Spleen (tissue), 11 donors: ENCODE measurements around the gene CCDC39. TPM values are rescaled to one million over a fixed set of nuclear protein-coding genes. Genes with fewer than 3 reads are reported as not detected.
"Not testable (repeated sequence)": the region's sequence is repeated elsewhere in the genome, so short reads cannot be mapped to it uniquely, and the experiment has no call there.

Experiments
- DNase-seq: peaks from one replicate; pipeline ENCODE4 v3.0.0-alpha.2; 2020
- H3K27ac ChIP-seq, 8 donors: fragments of 200-600 bp; sonication (generic) in 7 of 8; 1 replicate in 4 of 8; 2 replicates in 4 of 8; pipeline versions ENCODE4 v1.5.0 to v1.8.0; 2016 to 2021; ENCODE audit warnings: inconsistent platforms in 4 of 8, mild to moderate bottlenecking in 4 of 8, moderate library complexity in 1 of 8
- H3K27me3 ChIP-seq, 7 donors: fragments of 200-600 bp; sonication (generic) in 6 of 7; replicated peaks in 1 of 7; 1 replicate in 4 of 7; 2 replicates in 3 of 7; pipeline versions ENCODE4 v1.5.0 to v1.8.0; 2016 to 2021; ENCODE audit warnings: inconsistent platforms in 3 of 7, mild to moderate bottlenecking in 1 of 7
- H3K36me3 ChIP-seq, 6 donors: fragments of 200-600 bp; sonication (generic) in 5 of 6; 1 replicate in 4 of 6; 2 replicates in 2 of 6; pipeline versions ENCODE4 v1.5.0 to v1.8.0; 2016 to 2021; ENCODE audit warnings: inconsistent platforms in 2 of 6
- H3K4me1 ChIP-seq, 6 donors: fragments of 200-600 bp; sonication (generic) in 5 of 6; 1 replicate in 3 of 6; 2 replicates in 3 of 6; pipeline versions ENCODE4 v1.5.0 to v1.8.0; 2016 to 2021; ENCODE audit warnings: inconsistent platforms in 3 of 6
- H3K4me3 ChIP-seq, 8 donors: fragments of 200-600 bp; sonication (generic) in 7 of 8; 1 replicate in 4 of 8; 2 replicates in 4 of 8; pipeline versions ENCODE4 v1.5.0 to v1.8.0; 2016 to 2021; ENCODE audit warnings: inconsistent platforms in 4 of 8, mild to moderate bottlenecking in 4 of 8, moderate library complexity in 2 of 8
- H3K9me3 ChIP-seq, 8 donors: fragments of 200-600 bp; sonication (generic) in 7 of 8; 1 replicate in 4 of 8; 2 replicates in 4 of 8; pipeline versions ENCODE4 v1.5.0 to v1.8.0; 2016 to 2021; ENCODE audit warnings: inconsistent platforms in 4 of 8
- POLR2A ChIP-seq, 3 donors: fragments of 450-650 bp; IDR thresholded peaks; one replicate each; pipeline ENCODE4 v1.5.1; 2017; ENCODE audit warnings: antibody characterized with exemption in 3 of 3, mild to moderate bottlenecking in 1 of 3
- POLR2AphosphoS5 ChIP-seq, 3 donors: sonication (generic); formaldehyde crosslinking; IDR thresholded peaks; one replicate each; pipeline ENCODE4 v1.5.1; 2017; ENCODE audit warnings: antibody characterized with exemption in 3 of 3
- WGBS, 5 donors: extraction: QIAGEN DNeasy Blood & Tissue Kit in 3 of 5; methylation state at CpG; one replicate each; pipeline versions ENCODE4 v1.1.5 to v1.1.7; 2013 to 2018; 5-methylcytosine and 5-hydroxymethylcytosine counted together
- intact Hi-C: fragments of 100-400 bp; cut with DNase I; formaldehyde crosslinking; loops from one replicate; pipeline ENCODE4 v1.15.0; 2023; ENCODE audit warnings: low total_unique reads
- polyA plus RNA-seq, 3 donors: library from polyadenylated mRNA; stranded (reverse); fragments of 200-250 nt; gene quantifications; one replicate each; pipeline ENCODE4 v1.2.1, GENCODE V29; 2013
- total RNA-seq, 7 donors: library from RNA; depleted of rRNA in 3 of 7; stranded (reverse); fragments of >200 nt in 3 of 7; fragmentation: NEBNext Ultra II Directional in 4 of 7; extraction: Animal tissue kit (Norgen Biotek cat#: 25700) in 4 of 7; gene quantifications; one replicate each; pipeline versions ENCODE4 v1.1.0 to v1.2.1, GENCODE V29; 2016 to 2021
- TF ChIP-seq, protein P1 (sequence below), 11 experiments: fragments of 200-600 bp in 7 of 11; fragments of 450-650 bp in 4 of 11; sonication (generic) in 4 of 11; IDR thresholded peaks in 8 of 11; conservative IDR thresholded peaks in 3 of 11; 1 replicate in 7 of 11; 2 replicates in 4 of 11; pipeline versions ENCODE4 v1.4.0 to v1.8.0; 2016 to 2021; ENCODE audit warnings: antibody characterized with exemption in 11 of 11, inconsistent platforms in 4 of 11, mild to moderate bottlenecking in 1 of 11
- donor health status: healthy with polysubstance abuse.
- donor health status: DM: no; HTN: no; CAD: no; lungs with moderate emphysema.
- donor health status: DM: no; HTN: no; CAD: no.
- donor health status: Bipolar disorder and iron deficiency.
- donor health status: healthy.
- donor health status: DM: no; HTN: no; CAD: no.
- donor health status: DM: yes; HTN: yes; CAD: no.

The CCDC39 gene
- total and polyA plus RNA-seq, 10 donors, result 0.11 to 0.34 (median 0.13) TPM; not detected in 7

DNA sequence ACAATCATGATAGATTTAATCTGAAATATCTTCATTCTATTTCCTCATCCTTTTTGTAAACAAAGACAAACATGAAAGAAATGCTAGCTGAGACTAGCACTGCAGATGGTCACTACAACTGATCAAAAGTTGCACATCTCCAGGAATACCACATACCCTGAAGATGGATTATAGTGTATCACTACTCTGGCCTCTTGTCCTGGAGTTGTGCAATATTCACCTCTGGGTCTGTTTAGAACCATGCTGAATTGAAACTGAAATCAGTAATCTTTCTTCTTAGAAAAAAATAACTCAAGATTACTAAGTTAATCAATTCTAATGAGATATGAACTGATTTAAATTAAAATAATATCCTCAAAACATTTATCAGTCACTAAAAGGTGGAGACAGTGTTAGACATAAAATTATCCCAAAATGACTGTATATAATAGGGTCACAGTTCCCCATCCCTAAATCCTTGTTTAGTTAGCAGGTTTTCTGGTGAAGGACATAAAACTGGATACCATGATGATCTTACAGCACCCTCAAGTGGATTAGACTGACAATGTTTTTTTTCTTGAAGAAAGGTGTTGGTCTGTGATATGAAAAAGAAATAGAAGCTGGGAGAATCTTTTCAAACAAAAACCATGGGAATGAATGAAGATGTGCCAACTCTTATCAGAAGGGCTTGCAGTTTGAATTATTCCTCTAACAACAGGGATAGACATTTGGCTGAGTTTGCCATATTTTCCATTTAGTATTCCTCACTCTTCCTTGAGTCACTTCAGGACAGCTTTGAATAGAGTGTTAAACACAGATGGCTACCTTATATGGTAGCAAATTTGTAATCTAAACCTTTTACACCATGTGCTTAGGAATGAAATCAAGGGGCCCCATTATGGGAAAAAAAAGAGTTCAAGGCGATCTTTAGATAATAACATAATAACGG, 84.4 kb downstream of the CCDC39 start:
- H3K4me3 ChIP-seq, result no peak overlapping the region
- H3K27ac ChIP-seq, result no peak overlapping the region
- no peaks in the 10 kb centered on the region for H3K4me1 ChIP-seq
- H3K27me3 ChIP-seq, result peaks cover 0 to 39% (median 4%) of the 10 kb centered on the region in 7 donors
- DNase-seq, result no peak
- 77 to 91% (median 84%) methylated on average over 2 of the region's 2 CpGs for WGBS, 5 donors
- intact Hi-C loops, result no loop called here
- no peaks in the 10 kb centered on the region for H3K9me3 ChIP-seq
- no peak for TF ChIP-seq POLR2A (IDR thresholded peaks at IDR 0.05)
- TF ChIP-seq POLR2AphosphoS5 (IDR thresholded peaks at IDR 0.05), result no peak
- TF ChIP-seq, protein P1, sequence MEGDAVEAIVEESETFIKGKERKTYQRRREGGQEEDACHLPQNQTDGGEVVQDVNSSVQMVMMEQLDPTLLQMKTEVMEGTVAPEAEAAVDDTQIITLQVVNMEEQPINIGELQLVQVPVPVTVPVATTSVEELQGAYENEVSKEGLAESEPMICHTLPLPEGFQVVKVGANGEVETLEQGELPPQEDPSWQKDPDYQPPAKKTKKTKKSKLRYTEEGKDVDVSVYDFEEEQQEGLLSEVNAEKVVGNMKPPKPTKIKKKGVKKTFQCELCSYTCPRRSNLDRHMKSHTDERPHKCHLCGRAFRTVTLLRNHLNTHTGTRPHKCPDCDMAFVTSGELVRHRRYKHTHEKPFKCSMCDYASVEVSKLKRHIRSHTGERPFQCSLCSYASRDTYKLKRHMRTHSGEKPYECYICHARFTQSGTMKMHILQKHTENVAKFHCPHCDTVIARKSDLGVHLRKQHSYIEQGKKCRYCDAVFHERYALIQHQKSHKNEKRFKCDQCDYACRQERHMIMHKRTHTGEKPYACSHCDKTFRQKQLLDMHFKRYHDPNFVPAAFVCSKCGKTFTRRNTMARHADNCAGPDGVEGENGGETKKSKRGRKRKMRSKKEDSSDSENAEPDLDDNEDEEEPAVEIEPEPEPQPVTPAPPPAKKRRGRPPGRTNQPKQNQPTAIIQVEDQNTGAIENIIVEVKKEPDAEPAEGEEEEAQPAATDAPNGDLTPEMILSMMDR (IDR thresholded peaks at IDR 0.05 in 8 of 11, conservative IDR thresholded peaks at IDR 0.05 in 3 of 11), result no peak
- H3K36me3 ChIP-seq, result no peaks in the 10 kb centered on the region

DNA sequence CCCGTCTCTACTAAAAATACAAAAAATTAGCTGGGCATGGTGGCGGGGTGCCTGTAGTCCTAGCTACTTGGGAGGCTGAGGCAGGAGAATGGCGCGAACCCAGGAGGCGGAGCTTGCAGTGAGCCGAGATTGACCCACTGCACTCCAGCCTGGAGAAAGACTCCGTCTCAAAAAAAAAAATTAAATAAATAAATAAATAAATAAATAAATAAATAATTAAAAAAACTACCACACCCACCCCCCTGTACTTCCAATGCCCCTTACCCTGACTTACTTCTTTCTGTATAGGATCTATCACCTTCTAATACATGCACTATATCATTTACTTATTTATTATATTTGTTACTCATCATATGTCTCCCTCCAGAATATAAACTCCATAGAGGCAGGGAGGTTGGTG, 85.7 kb downstream of the CCDC39 start:
- intact Hi-C loops, DNase-seq, H3K4me3 ChIP-seq, H3K36me3 ChIP-seq, H3K4me1 ChIP-seq, H3K9me3 ChIP-seq, H3K27ac ChIP-seq: not testable (repeated sequence)
- 91 to 93% (median 92%) methylated on average over 7 of the region's 7 CpGs for WGBS, 5 donors
- peaks cover 0 to 42% (median 4%) of the 10 kb centered on the region in 7 donors for H3K27me3 ChIP-seq

DNA sequence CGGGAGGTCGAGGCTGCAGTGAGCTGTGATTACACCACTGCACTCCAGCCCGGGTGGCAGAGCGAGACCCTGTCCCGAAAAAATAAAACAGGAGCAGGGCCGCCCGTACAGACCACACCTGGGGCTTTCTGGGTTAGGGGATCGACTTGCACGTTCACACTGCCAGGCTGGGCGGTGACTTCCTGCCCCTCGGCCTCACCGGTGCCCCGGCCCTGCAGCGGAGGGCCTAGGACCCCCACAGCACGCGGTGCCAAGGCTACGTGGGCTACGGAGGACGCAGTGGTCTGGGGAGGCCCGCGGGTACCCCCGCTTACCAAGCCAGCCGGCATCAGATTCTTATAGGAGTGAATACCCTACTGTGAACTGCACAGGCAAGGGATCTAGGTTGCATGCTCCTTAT, 88.9 kb downstream of the CCDC39 start:
- H3K4me1 ChIP-seq, result no peaks in the 10 kb centered on the region
- 88 to 91% (median 90%) methylated on average over 23 of the region's 23 CpGs for WGBS, 5 donors
- H3K9me3 ChIP-seq, result no peaks in the 10 kb centered on the region
- H3K27ac ChIP-seq, result no peak overlapping the region
- peaks cover 0 to 54% (median 6%) of the 10 kb centered on the region in 7 donors for H3K27me3 ChIP-seq
- DNase-seq, result peak; percentile 69
- H3K36me3 ChIP-seq, result no peaks in the 10 kb centered on the region
- H3K4me3 ChIP-seq, result no peak overlapping the region
- intact Hi-C loops, result no loop called here
- no peak for TF ChIP-seq POLR2AphosphoS5 (IDR thresholded peaks at IDR 0.05)

DNA sequence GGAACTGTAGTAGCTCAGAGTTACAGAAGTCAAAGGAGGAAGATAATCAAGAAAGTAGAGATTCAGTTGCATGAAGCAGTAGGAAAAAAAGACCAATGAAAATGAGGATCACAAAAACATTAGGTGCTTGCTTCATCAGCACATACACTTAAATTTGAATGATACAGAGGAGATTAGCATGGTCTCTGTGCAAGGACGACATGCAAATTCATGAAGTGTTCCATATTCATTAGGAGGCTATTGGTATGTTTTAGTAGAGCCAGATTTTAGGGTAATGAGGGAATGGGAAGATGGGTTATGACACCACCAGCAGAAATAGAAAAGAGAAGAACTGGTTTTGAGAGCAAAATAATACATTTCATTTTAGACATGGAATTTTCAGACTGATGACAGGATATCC, 98.4 kb downstream of the CCDC39 start:
- no peak overlapping the region for H3K4me3 ChIP-seq
- intact Hi-C loops, result no loop called here
- no peak overlapping the region for H3K27ac ChIP-seq
- H3K4me1 ChIP-seq, result no peaks in the 10 kb centered on the region
- no peaks in the 10 kb centered on the region for H3K36me3 ChIP-seq
- TF ChIP-seq POLR2AphosphoS5 (IDR thresholded peaks at IDR 0.05), result no peak
- DNase-seq, result no peak
- 56 to 73% (median 67%) methylated on average over 1 of the region's 1 CpG for WGBS, 5 donors
- peaks cover 0 to 33% (median 5%) of the 10 kb centered on the region in 7 donors for H3K27me3 ChIP-seq
- no peaks in the 10 kb centered on the region for H3K9me3 ChIP-seq

DNA sequence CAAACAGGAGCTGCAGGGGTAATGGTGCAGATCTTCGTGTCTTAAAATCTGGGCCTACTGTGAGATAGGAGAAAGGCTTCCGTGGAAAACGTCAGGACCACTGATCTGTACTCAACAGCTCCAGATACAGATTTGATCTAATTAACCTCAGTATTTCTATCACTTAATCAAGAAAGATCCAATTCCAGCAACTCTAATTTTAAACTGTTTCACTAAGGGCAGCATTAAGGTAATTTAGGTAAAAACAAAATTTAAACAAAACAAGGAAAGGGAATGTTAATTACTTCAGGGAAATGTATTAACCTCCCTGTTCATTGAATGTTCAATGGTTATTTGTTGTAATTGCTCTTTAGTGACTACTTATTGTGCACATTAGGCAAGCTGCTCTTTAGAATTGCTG, 103.7 kb downstream of the CCDC39 start:
- intact Hi-C loops, result no loop called here
- Histone ChIP-seq H3K27me3 (no peaks in the 10 kb centered on the region), H3K36me3 (no peaks in the 10 kb centered on the region), H3K4me3 (no peak overlapping the region), H3K4me1 (no peaks in the 10 kb centered on the region), H3K9me3 (no peaks in the 10 kb centered on the region), H3K27ac (no peak overlapping the region)
- WGBS, 5 donors, result 76 to 91% (median 86%) methylated on average over 3 of the region's 3 CpGs
- DNase-seq, result no peak
- TF ChIP-seq POLR2AphosphoS5 (IDR thresholded peaks at IDR 0.05) (no peak), POLR2A (IDR thresholded peaks at IDR 0.05) (no peak)
- TF ChIP-seq, protein P1 (IDR thresholded peaks at IDR 0.05 in 8 of 11, conservative IDR thresholded peaks at IDR 0.05 in 3 of 11), result no peak
